D721Med (cell line): ENCODE measurements around the gene FOSL2.

ENCODE experiments used
- DNase-seq: peaks from one replicate; pipeline ENCODE4 v3.0.0; 2011; ENCODE audit warnings: low spot score; ENCODE audit not compliant: insufficient read length
- FAIRE-seq: peaks from 2 replicates; lab custom pipeline; 2011; peaks lifted over from hg19 to GRCh38; lab: Jason Lieb, UNC
- CTCF ChIP-seq: IDR thresholded peaks from 2 replicates; pipeline ENCODE4 v1.5.1; 2012; ENCODE audit warnings: mild to moderate bottlenecking, control low read depth; ENCODE audit not compliant: insufficient read depth; ENCODE audit errors: missing control alignments

FOSL2 gene

DNA sequence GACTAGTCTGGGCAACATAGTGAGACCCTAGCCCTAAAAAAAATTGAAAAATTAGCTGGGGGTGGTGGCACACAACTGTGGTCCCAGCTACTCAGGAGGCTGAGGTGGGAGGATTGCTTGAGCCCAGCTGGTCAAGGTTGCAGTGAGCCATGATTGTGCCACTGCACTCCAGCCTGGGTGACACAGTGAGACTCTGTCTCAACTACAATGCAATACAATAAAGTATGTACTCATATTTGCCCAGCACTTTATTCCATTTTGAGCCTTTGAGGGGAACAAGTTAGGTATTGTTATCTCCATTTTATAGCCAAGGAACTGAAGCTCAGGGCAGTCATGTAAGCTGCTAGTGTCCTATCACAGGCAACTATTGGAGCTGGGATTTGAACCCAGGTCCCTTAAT lies 53.9 kb downstream of the FOSL2 start:
- no peak for FAIRE-seq
- no peak for TF ChIP-seq CTCF
- no peak for DNase-seq

GRCh38 chr2:28447086-28447485 lies 54.4 kb downstream of the FOSL2 start:
- TF ChIP-seq CTCF = no peak
- DNase-seq = no peak
- no peak for FAIRE-seq

- TF ChIP-seq CTCF = no peak
- no peak for DNase-seq
- no peak for FAIRE-seq
Observed at GRCh38 chr2:28447943-28448792, 55.5 kb downstream of the FOSL2 start.

DNA sequence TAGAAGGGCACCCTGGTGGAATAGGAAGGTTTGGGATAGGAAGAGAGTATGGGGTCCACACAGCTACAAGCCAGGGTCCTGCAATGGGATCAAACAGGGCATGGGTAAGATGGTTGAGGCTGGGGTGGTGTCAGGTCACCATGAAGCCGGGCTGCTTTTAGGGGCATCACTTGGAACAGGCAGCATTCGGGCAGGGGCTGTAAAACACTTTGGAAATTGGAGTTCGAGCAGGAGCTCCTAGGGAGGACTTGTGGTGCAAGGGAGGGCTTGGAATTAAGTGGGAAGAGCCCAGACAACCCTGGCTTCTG lies 56.1 kb downstream of the FOSL2 start:
- FAIRE-seq (no peak), DNase-seq (no peak)
- no peak for TF ChIP-seq CTCF

DNA sequence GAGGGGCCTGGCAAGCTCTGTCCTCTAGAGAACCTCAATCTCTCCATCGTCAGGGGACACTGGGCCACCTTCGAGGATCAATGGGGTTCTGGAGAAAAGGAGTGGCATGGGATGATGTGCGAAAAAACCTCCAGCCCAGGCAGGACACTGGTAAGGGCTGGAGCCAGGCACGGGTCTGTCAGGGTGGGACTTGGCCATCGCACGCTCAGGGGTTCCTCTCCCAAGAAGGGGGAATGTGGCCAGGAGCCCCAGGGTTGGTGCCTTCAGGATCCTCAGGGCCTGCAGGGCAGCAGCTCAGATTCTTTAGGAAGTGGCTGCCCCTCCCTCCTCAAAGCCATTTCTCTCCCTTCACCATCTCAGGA lies 56.4 kb downstream of the FOSL2 start:
- no peak for FAIRE-seq
- no peak for DNase-seq
- no peak for TF ChIP-seq CTCF

DNA sequence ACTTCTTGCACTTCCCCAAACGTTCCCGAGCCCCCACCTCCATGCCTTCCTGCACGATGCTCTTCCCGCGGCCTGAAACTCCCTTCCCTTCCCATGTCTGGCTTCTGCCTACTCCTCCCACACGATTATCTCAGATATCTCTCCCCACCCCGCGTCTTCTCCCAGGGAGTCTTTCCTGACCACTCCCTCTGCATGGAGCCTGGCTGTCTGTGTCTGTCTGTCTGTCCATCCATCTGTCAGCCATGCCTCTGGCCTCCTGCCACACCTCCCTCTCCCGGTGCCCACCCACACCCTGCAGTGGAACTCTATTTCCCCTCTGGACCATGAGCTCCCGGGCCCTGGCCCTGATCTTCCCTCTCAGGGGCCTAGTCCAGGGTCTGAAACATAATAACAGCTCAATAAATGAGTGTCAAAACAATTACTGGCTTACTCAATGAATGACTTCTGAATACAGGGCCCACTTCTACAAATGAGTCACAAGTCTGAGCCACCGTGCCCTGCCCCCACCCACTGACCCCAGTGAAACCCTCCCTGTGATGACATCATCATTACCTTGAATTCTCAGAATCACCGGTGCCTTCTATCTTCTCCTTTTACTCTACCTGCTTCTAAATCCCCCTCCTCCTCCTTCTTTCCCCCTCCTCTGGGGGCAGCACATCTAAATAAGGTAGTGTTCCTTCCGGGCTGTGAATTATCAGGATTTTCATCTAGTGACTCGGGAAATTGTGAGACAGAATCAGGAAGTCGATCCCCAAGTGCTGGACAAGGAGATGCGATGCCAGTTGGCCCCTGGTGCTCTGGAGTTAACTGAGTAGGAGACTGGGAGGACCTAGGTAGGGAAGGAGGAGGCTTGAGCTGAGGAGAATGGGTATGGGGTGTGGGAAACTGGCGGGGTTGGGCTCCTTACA lies 57.1 kb downstream of the FOSL2 start:
- TF ChIP-seq CTCF = no peak
- DNase-seq = no peak
- FAIRE-seq = no peak
